ENCODE results near the gene GET3.
"Not testable (repeated sequence)": the region's sequence is repeated elsewhere in the genome, so short reads cannot be mapped to it uniquely, and the experiment has no call there.

GET3 gene

GRCh38 chr19:12720296-12720695, 17.0 kb upstream of the GET3 start:
- no peak for DNase-seq

GRCh38 chr19:12720851-12721655, 16.2 kb upstream of the GET3 start:
- no peak for DNase-seq

- DNase-seq = no peak
Observed at GRCh38 chr19:12721656-12722565, 15.4 kb upstream of the GET3 start.

GRCh38 chr19:12722566-12723380, 14.5 kb upstream of the GET3 start:
- DNase-seq = peak; percentile 74 to 95

GRCh38 chr19:12723381-12723640, 14.0 kb upstream of the GET3 start:
- no peak for DNase-seq

- DNase-seq = peak; percentile 3 to 15
Observed at GRCh38 chr19:12723641-12724426, 13.5 kb upstream of the GET3 start, which contains the start of gene TNPO2. TNPO2 (minus strand) TSS chr19:12723932; CDS start chr19:12720977, 2,955 bp downstream.

- DNase-seq = not testable (repeated sequence)
Observed at GRCh38 chr19:12725612-12726011, 11.7 kb upstream of the GET3 start.

- DNase-seq = no peak
Observed at GRCh38 chr19:12726988-12727316, 10.3 kb upstream of the GET3 start.

- no peak for DNase-seq
Observed at GRCh38 chr19:12727745-12728433, 9.4 kb upstream of the GET3 start.

- DNase-seq = no peak
Observed at GRCh38 chr19:12730064-12730463, 7.2 kb upstream of the GET3 start.

GRCh38 chr19:12731337-12731736, 6.0 kb upstream of the GET3 start:
- DNase-seq = no peak

GRCh38 chr19:12733369-12734214, 3.7 kb upstream of the GET3 start:
- DNase-seq = no peak

GRCh38 chr19:12737835-12738351, 596 bp downstream of the GET3 start:
- DNase-seq = no peak

- DNase-seq = no peak
Observed at GRCh38 chr19:12745166-12745897, 8.0 kb downstream of the GET3 start.

- no peak for DNase-seq
Observed at GRCh38 chr19:12748489-12748888, 11.2 kb downstream of the GET3 start.

GRCh38 chr19:12749938-12750521, 12.7 kb downstream of the GET3 start:
- DNase-seq = no peak

GRCh38 chr19:12750851-12751250, 13.6 kb downstream of the GET3 start:
- no peak for DNase-seq

- no peak for DNase-seq
Observed at GRCh38 chr19:12751635-12752034, 14.3 kb downstream of the GET3 start, which contains the start of gene BEST2. BEST2 (plus strand) TSS chr19:12751791; CDS start chr19:12752593, 802 bp downstream.

GRCh38 chr19:12752056-12752781, 14.9 kb downstream of the GET3 start:
- DNase-seq = no peak
